Astrocyte of the spinal cord (primary cell): ENCODE measurements around the gene LRP1B.
A peak's percentile ranks its signal among the peaks of the same experiment; 100 is the strongest.

Experiments
- DNase-seq: peaks from one replicate; pipeline ENCODE4 v3.0.0; 2011; ENCODE audit warnings: low read depth, low spot score
- H3K4me3 ChIP-seq: 2 replicates; pipeline ENCODE4 v1.5.1; 2011; ENCODE audit warnings: low read depth, mild to moderate bottlenecking, low read length, moderate library complexity
- CTCF ChIP-seq: IDR thresholded peaks from 2 replicates; pipeline ENCODE4 v1.5.1; 2012; ENCODE audit warnings: low read depth, mild to moderate bottlenecking, low read length, inconsistent platforms
- in situ Hi-C: cut with HindIII; loops from 2 replicates; pipeline ENCODE4 v1.10.0; 2017; ENCODE audit warnings: low sequenced_read_pairs

Gene LRP1B

GRCh38 chr2:140621583-140622362, 1509.0 kb downstream of the LRP1B start:
- no peak for TF ChIP-seq CTCF
- no peak overlapping the region for H3K4me3 ChIP-seq
- no peak for DNase-seq
- in situ Hi-C loops = no loop called here

- in situ Hi-C loops = no loop called here
- TF ChIP-seq CTCF = no peak
- no peak for DNase-seq
- H3K4me3 ChIP-seq = no peak overlapping the region
These were observed 1526.0 kb downstream of the LRP1B start for GRCh38 chr2:140604788-140605187.

- no peak for TF ChIP-seq CTCF
- H3K4me3 ChIP-seq = no peak overlapping the region
- DNase-seq = peak; percentile 17
- in situ Hi-C loops = no loop called here
These were observed 1526.7 kb downstream of the LRP1B start for GRCh38 chr2:140604096-140604495.

GRCh38 chr2:140603416-140603815, 1527.4 kb downstream of the LRP1B start:
- TF ChIP-seq CTCF = no peak
- no peak overlapping the region for H3K4me3 ChIP-seq
- no peak for DNase-seq
- in situ Hi-C loops = no loop called here

GRCh38 chr2:140601801-140602200, 1529.0 kb downstream of the LRP1B start:
- in situ Hi-C loops = no loop called here
- TF ChIP-seq CTCF = no peak
- no peak overlapping the region for H3K4me3 ChIP-seq
- DNase-seq = no peak

- no peak overlapping the region for H3K4me3 ChIP-seq
- in situ Hi-C loops = no loop called here
- no peak for TF ChIP-seq CTCF
- no peak for DNase-seq
These were observed 1529.5 kb downstream of the LRP1B start for GRCh38 chr2:140601342-140601741.
